Kidney (tissue), 14 donors: ENCODE results near the gene ZFX. TPM values are rescaled to one million over a fixed set of nuclear protein-coding genes. Genes with fewer than 3 reads are reported as not detected.

Experiments used
- DNase-seq, 5 donors: peaks; one replicate each; pipeline ENCODE4 v3.0.0-alpha.2; 2013 to 2020
- FAIRE-seq: peaks from 2 replicates; lab custom pipeline; 2012; peaks lifted over from hg19 to GRCh38; lab: Jason Lieb, UNC
- H3K27ac ChIP-seq, 2 donors: one replicate each; pipeline ENCODE4 v1.7.0; 2013; ENCODE audit warnings: low read depth in 2 of 2, low read length in 2 of 2, inconsistent platforms in 1 of 2
- H3K27me3 ChIP-seq: one replicate; pipeline ENCODE4 v1.7.1; 2013; ENCODE audit warnings: low read length, inconsistent platforms; ENCODE audit not compliant: control insufficient read depth, insufficient read depth
- H3K36me3 ChIP-seq, 3 donors: one replicate each; pipeline versions ENCODE4 v1.7.0 to v1.7.1; 2013; ENCODE audit warnings: low read length in 3 of 3, control low read depth in 1 of 3, inconsistent platforms in 1 of 3; ENCODE audit not compliant: insufficient read depth in 3 of 3, control insufficient read depth in 2 of 3
- H3K4me1 ChIP-seq, 3 donors: one replicate each; pipeline versions ENCODE4 v1.7.0 to v1.7.1; 2013; ENCODE audit warnings: low read length in 3 of 3, inconsistent platforms in 1 of 3, low read depth in 1 of 3; ENCODE audit not compliant: control insufficient read depth in 2 of 3, insufficient read depth in 2 of 3
- H3K4me3 ChIP-seq, 3 donors: one replicate each; pipeline versions ENCODE4 v1.7.0 to v1.8.1; 2013; ENCODE audit warnings: low read length in 3 of 3, control low read depth in 1 of 3, inconsistent platforms in 1 of 3
- H3K9ac ChIP-seq, 3 donors: one replicate each; pipeline versions ENCODE4 v1.7.0 to v1.7.1; 2013; ENCODE audit warnings: low read length in 3 of 3, control low read depth in 1 of 3, inconsistent platforms in 1 of 3
- H3K9me3 ChIP-seq, 3 donors: one replicate each; pipeline versions ENCODE4 v1.7.0 to v1.7.1; 2013; ENCODE audit warnings: low read length in 3 of 3, control low read depth in 1 of 3, inconsistent platforms in 1 of 3; ENCODE audit not compliant: control insufficient read depth in 2 of 3, insufficient read depth in 1 of 3
- intact Hi-C: fragments of 100-400 bp; cut with DNase I; formaldehyde crosslinking; loops from one replicate; pipeline ENCODE4 v1.11.1; 2022
- polyA plus RNA-seq: library from polyadenylated mRNA; stranded (reverse); fragments of 350-450 nt; fragmentation: Illumina TruSeq; extraction: RNeasy Lipid Tissue Mini Kit (QIAGEN cat#74804); gene quantifications from one replicate; pipeline ENCODE4 v1.2.3, GENCODE V29; 2014; ENCODE audit warnings: low read depth, low replicate concordance; ENCODE audit not compliant: insufficient read depth
- total RNA-seq: library from RNA; stranded (reverse); fragmentation: NEBNext Ultra II Directional; extraction: Animal tissue kit (Norgen Biotek cat#: 25700); gene quantifications from one replicate; pipeline ENCODE4 v1.2.1, GENCODE V29; 2021
- TF ChIP-seq, protein P1 (sequence below): IDR thresholded peaks from 3 replicates; pipeline ENCODE4 v1.5.1; 2012; ENCODE audit warnings: mild to moderate bottlenecking, moderate library complexity, borderline replicate concordance; ENCODE audit not compliant: insufficient read depth; ENCODE audit errors: extremely low read depth
- donor health status: control.
- donor health status: control.
- donor health status: control.
- donor health status: control.
- donor health status: control.
- donor health status: DM: yes; HTN: yes; CAD: no.
- donor health status: Normal renal cell carcinoma (clear cell type).

ZFX gene
- total and polyA plus RNA-seq, 2 donors from 2014 or later, result 5.0 to 58.3 TPM

DNA sequence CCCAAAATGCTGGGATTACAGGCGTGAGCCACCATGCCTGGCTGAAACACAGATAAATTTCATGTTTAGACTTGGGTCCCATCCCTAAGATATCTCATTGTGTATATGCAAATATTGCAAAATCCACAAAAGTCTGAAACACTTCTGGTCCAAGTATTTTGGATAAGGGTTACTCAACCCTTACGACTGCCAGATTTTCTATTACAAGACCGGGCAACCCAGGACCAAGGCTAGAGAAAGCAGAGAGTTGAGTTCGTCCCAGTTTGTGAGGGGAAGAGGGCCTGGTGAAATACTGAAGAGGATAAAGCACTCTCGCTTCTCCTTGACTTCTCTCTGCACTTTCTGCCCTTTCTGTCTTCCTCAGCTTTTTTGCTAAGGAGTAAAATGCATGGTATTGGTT, 34.5 kb downstream of the ZFX start:
- Histone ChIP-seq H3K4me3 (no peak overlapping the region), H3K9ac (no peak overlapping the region), H3K27ac (no peak overlapping the region), H3K9me3 (no peaks in the 10 kb centered on the region), H3K27me3 (no peaks in the 10 kb centered on the region), H3K4me1 (no peaks in the 10 kb centered on the region), H3K36me3 (peaks cover 5 to 12% (median 8%) of the 10 kb centered on the region in 3 donors)
- DNase-seq, result no peak
- FAIRE-seq, result no peak
- intact Hi-C loops, result no loop called here
- TF ChIP-seq, protein P1, sequence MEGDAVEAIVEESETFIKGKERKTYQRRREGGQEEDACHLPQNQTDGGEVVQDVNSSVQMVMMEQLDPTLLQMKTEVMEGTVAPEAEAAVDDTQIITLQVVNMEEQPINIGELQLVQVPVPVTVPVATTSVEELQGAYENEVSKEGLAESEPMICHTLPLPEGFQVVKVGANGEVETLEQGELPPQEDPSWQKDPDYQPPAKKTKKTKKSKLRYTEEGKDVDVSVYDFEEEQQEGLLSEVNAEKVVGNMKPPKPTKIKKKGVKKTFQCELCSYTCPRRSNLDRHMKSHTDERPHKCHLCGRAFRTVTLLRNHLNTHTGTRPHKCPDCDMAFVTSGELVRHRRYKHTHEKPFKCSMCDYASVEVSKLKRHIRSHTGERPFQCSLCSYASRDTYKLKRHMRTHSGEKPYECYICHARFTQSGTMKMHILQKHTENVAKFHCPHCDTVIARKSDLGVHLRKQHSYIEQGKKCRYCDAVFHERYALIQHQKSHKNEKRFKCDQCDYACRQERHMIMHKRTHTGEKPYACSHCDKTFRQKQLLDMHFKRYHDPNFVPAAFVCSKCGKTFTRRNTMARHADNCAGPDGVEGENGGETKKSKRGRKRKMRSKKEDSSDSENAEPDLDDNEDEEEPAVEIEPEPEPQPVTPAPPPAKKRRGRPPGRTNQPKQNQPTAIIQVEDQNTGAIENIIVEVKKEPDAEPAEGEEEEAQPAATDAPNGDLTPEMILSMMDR, result no peak

GRCh38 chrX:24186483-24186882, 37.0 kb downstream of the ZFX start:
- Histone ChIP-seq H3K9me3 (no peaks in the 10 kb centered on the region), H3K27me3 (no peaks in the 10 kb centered on the region), H3K36me3 (peaks cover 0 to 2% (median 0%) of the 10 kb centered on the region in 3 donors), H3K4me1 (peaks cover 0 to 3% (median 0%) of the 10 kb centered on the region in 3 donors), H3K9ac (no peak overlapping the region), H3K4me3 (no peak overlapping the region), H3K27ac (no peak overlapping the region)
- TF ChIP-seq, protein P1, result no peak
- FAIRE-seq (no peak), DNase-seq (no peak)
- intact Hi-C loops, result no loop called here

DNA sequence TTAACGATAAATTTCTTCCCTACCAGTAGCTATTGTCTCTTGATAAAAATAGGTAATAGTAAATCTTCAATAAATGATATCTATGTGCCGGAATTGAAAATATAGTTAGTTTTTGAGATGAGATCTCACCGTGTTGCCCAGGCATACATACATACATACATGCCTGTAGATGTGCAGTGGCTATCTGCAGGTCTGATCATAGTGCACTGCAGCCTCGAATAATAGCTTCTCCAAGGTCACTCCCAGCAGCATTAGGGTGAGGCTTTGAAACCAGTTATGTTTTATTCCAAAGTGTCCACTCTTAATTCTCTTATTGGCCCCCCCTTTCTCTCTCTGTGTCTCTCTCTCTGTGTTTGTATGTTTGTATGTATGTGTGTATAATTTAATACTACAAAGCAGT, 37.5 kb downstream of the ZFX start:
- Histone ChIP-seq H3K9me3 (no peaks in the 10 kb centered on the region), H3K4me3 (no peak overlapping the region), H3K36me3 (peaks cover 0 to 2% (median 0%) of the 10 kb centered on the region in 3 donors), H3K4me1 (peaks cover 0 to 3% (median 0%) of the 10 kb centered on the region in 3 donors), H3K27me3 (no peaks in the 10 kb centered on the region), H3K9ac (no peak overlapping the region), H3K27ac (no peak overlapping the region)
- no peak for DNase-seq
- no peak for FAIRE-seq
- intact Hi-C loops, result no loop called here
- TF ChIP-seq, protein P1, result no peak

- H3K4me3 ChIP-seq, result no peak overlapping the region
- FAIRE-seq (no peak), DNase-seq (no peak)
- H3K27ac ChIP-seq, result no peak overlapping the region
- TF ChIP-seq, protein P1, result no peak
- H3K4me1 ChIP-seq, result peaks cover 0 to 3% (median 0%) of the 10 kb centered on the region in 3 donors
- intact Hi-C loops, result no loop called here
- no peaks in the 10 kb centered on the region for H3K9me3 ChIP-seq
- H3K9ac ChIP-seq, result no peak overlapping the region
- H3K27me3 ChIP-seq, result no peaks in the 10 kb centered on the region
- peaks cover 0 to 2% (median 0%) of the 10 kb centered on the region in 3 donors for H3K36me3 ChIP-seq
Observed at GRCh38 chrX:24189490-24189889, 40.0 kb downstream of the ZFX start.
